ENCODE data around the gene RIN3. TPM values are rescaled to one million over a fixed set of nuclear protein-coding genes. Genes with fewer than 3 reads are reported as not detected.

RIN3 gene
- polyA plus RNA-seq, 4 donors = 5.1 to 8.0 (median 6.8) TPM

DNA sequence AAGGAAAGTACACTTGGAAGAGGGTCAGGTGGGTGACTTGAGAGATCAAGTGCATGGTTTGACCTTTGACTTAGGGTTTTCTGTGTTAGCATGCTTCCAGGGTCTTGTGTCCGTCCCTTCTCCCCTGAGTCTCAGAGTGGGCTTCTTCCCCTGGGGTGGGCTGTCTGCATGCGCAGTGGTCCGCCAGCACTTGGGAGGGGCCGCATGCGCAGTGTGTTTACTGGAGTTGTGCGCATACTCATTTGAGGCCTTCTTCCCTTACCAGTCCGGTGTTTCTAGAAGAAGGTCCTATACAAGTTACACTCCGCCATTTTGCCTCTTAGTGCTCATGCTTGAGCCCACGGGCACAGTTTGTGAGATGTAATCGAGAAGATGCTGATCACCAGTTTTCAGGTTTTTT lies 58.5 kb downstream of the RIN3 start:
- DNase-seq (ENCODE audit: low read depth in 4 of 4, low spot score in 3 of 4) = no peak

GRCh38 chr14:92573761-92574498 lies 60.3 kb downstream of the RIN3 start:
- DNase-seq (ENCODE audit: low read depth in 4 of 4, low spot score in 3 of 4) = no peak

DNA sequence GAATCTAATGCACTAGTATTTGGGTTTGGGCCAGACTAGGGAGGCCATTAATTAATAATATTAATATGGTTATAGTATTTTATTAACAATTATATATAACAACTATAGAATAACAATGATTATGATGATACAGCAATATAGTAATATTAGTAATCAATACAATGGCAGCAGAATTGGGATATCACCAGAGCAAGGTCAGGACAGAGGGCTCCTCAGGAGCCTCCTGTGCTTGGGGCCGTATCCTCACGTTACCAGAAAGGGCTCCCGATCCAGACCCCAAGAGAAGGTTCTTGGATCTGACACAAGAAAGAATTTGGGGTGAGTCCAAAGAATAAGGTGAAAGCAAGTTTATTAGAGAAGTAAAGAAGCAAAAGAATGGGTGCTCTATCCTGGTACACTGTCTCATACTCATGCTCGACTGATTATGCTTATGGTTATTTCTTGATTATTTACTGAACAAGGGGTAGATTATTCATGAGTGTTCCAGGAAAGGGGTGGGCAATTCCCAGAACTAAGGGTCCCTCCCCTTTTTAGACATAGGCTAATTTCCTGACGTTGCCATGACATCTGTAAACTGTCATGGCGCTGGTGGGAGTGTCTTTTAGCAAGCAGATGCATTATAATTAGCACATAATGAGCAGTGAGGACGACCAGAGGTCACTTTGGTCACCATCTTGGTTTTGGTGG lies 61.6 kb downstream of the RIN3 start:
- DNase-seq (ENCODE audit: low read depth in 4 of 4, low spot score in 3 of 4) = no peak

DNA sequence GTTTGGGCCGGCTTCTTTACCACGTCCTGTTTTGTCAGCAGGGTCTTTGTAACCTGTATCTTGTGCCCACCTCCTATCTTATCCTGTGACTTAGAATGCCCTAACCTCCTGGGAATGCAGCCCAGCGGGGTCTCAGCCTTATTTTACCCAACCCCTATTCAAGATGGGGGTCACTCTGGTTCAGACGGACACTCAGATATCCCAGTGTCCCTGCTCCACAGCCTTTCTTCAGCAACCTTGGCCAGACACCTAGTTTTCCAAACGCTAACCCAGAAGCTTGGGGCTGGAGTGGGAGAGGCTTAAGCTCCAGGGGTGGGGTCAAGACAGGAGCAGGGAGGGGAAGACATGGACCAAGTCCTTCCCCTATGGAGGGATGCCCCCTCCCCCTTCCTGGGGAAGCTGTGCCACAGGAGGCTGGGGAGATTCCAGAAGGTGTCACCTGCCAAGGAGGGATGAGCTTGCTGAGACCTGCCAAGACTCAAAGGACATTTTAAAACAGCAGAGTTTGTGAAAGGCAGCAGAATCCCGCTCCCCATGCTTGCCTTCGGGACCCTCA lies 62.2 kb downstream of the RIN3 start:
- no peak for DNase-seq (ENCODE audit: low read depth in 4 of 4, low spot score in 3 of 4)

- DNase-seq (ENCODE audit: low read depth in 4 of 4, low spot score in 3 of 4) = no peak
Observed at GRCh38 chr14:92577321-92577742, 63.8 kb downstream of the RIN3 start.

DNA sequence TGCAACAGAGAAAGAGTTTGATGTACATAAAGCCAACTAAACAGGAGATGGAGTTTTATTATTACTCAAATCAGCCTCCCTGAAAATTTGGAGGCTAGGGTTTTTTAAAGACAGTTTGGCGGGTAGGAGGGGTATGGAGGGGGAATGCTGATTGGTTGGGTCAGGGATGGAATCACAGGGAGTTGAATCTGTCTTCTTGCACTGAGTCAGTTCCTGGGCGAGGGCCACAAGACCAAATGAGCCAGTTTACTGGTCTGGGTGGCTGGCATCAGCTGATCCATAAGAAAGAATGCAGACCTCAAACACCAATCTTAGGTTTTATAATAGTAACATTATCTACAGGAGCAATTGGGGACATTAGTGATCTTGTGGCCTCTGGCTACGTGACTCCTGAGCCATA lies 64.9 kb downstream of the RIN3 start:
- DNase-seq (ENCODE audit: low read depth in 4 of 4, low spot score in 3 of 4) = no peak

DNA sequence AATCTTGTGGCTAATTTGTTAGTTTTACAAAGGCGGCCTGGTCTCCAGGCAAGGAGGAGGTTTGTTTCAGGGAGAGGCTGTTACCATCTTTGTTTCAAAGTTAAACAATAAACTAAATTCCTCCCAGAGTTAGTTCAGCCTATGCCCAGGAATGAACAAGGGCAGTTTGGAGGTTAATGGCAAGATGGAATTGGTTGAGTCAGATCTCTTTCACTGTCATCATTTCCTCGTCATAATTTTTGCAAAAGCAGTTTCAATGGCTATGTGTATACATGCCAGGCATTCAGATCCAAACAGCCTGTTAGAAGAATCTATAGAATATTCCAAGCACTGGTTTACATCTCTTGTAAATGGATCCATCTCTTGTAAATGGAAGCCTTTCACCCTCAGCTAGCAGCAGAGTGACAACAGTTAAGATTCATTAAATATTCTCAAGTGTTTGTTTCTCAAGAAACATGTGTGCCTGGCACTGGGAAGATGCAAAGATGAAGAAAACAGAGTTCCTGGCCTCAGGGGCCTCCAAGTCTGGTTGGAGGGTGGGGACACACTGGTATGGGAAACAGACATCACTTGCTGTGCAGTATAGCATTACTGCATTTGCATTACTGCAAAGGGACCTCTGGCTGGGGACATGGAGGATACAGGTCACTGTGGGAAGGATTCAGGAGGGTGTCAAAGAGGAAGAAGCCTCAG lies 65.8 kb downstream of the RIN3 start:
- no peak for DNase-seq (ENCODE audit: low read depth in 4 of 4, low spot score in 3 of 4)

DNA sequence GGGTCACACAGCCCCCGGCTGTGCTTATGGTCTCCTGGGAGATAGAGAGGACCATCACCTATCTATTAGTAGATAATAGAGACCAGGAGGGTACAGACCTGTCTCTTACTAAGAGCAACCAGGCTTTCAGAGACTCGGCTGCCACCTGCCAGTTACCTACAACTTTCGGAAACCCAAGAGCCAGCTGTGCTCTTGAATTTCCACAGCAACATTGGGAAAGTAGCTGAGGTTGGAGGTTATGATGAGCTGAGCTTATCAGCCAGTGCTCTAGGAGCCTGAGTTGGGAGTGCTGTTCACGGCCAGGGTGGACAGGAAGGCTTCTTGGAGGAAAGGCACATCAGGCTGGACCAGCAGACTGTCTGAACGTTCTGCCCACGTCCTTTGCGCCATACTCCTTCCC lies 67.6 kb downstream of the RIN3 start:
- no peak for DNase-seq (ENCODE audit: low read depth in 4 of 4, low spot score in 3 of 4)

DNA sequence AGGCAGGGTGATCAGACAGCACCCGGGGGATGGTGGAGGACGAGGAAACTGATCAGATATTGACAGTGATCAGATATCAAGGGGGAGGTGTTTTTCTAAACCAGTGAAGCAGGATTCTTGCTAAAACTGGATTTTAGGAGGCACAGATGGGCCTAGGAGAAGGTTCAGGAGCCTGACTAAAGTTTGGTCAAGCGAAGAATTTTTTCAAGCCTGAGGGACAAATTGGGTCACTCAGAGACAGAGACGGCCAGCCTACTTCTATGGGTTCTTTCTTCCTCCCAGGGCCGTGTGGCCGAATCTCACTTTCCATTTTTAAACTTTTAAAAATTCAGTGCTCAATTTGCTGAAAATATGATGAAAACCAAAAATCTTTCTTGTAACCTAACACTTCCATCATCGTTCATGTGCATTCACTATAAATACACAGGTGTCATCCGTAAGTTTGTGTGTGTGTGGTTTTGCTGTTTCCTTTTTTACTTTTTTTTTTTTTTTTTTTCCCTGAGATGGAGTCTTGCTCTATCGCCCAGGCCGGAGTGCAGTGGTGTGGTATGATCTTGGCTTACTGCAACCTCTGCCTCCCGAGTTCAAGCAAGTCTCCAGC lies 68.5 kb downstream of the RIN3 start:
- DNase-seq (ENCODE audit: low read depth in 4 of 4, low spot score in 3 of 4) = no peak

- no peak for DNase-seq (ENCODE audit: low read depth in 4 of 4, low spot score in 3 of 4)
Observed at GRCh38 chr14:92582706-92583452, 69.3 kb downstream of the RIN3 start.

DNA sequence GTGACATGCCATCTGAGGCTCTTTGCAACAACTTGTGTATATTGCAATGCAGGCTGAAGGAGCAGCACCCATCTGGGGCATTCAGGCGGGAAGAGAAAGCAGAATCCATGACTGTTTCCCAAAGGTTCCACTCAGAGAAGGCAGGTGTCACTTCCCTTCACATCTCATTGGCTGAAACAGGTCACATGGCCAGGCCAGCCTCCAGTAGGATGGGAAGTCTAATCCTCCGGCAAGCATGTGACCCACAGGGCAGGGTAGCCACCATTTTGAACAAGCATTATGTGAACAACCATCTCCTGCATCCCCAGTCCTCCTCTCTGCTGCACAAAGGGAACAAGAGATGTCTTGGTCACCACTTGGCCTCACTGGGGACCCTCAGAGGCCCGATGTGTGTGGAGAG lies 70.6 kb downstream of the RIN3 start:
- DNase-seq (ENCODE audit: low read depth in 4 of 4, low spot score in 3 of 4) = no peak

GRCh38 chr14:92584816-92585215 lies 71.2 kb downstream of the RIN3 start:
- no peak for DNase-seq (ENCODE audit: low read depth in 4 of 4, low spot score in 3 of 4)

DNA sequence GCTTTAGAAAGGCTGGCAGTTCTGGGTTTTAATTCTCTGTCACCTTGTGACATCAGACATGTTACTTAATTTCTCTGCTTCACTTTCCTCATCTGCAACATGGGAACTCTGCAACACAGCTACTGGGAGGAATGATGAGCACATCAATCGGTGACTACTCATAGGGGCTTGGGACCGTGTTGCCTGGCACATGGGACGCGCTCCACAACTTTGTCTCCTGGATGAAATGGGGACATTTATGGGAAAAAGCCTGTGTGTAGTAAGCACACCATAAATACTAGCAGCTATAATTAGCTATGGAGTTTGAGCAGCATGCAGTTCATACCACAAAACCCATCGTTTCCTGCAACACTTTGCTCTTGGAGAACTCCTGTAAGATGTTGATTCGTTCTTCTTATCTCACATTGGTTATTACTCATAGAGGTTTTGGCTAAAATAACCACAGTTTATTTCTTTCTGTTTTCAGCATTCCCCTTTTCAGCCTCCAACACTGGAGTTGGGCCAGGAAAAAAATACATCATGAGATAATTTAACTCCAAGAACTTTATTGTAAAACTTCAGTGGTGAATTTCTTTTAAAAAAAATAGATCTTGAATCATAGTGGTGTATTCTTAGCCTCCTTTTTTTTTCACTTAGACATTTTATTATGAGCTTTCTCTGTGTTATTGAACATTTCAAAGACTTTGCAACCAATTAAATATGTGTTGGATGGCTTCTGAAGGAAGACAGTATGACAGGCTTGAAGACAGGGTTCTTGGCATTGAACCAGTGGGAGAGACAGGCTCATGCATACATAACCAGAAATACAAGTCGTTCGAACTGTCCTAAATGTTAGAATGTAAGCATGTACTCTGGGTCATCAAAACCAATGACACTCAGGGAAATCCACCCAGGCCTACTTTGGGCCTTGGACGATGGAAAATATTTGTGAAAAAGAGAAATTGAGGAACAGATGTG lies 72.7 kb downstream of the RIN3 start:
- no peak for DNase-seq (ENCODE audit: low read depth in 4 of 4, low spot score in 3 of 4)

DNA sequence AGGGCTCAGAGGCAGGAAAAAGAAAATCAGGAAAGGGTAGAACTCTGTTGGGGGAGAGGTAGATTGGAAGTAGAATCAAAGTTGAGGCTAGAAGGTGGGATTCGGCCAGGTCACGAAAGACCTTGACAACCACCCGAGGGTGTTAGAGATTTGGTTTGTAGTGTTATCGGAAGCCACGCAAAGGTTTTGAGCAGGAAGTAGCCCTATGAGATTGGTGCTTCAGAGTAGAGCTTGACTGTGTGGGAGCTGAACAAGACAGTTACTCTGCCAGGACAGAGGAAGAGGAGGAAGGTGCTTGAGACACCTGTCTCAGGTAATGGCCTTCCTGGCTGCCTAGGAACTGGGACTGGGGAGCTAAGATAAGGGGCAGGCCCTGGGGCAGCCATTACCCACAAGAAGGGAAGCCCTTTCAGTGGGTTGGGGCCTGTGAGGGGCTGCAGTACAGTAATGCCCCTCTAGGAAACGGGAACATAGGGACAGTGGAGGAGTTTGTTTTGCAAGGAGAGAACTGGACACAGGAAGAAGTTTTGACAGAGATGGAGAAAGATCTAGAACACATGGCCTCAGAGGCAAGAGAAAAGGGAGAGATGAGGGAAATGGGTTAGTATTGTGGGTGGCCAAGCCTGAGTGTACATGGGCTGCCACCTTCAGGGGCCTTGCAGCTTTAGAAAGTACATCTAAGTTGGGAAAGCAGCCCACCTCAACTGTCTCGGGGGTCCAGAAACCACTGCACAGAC lies 73.5 kb downstream of the RIN3 start:
- no peak for DNase-seq (ENCODE audit: low read depth in 4 of 4, low spot score in 3 of 4)

DNA sequence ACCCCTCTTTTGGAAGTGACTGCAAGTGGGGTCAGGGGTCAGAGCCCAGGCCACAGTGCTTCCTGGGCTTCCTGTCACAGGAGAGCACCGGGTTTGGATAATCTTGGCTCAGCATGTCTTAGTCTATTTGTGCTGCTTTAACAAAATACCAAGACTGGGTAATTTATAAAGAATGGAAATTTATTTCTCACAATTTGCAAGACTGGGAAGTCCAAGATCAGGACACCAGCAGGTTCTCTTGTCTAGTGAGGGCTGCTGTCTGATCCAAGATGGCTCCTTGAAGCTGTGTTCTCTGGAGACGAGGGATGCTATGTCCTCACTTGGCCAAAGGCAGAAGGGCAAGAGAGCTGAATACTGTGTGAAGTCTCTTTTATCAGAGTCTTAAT lies 74.1 kb downstream of the RIN3 start:
- no peak for DNase-seq (ENCODE audit: low read depth in 4 of 4, low spot score in 3 of 4)

DNA sequence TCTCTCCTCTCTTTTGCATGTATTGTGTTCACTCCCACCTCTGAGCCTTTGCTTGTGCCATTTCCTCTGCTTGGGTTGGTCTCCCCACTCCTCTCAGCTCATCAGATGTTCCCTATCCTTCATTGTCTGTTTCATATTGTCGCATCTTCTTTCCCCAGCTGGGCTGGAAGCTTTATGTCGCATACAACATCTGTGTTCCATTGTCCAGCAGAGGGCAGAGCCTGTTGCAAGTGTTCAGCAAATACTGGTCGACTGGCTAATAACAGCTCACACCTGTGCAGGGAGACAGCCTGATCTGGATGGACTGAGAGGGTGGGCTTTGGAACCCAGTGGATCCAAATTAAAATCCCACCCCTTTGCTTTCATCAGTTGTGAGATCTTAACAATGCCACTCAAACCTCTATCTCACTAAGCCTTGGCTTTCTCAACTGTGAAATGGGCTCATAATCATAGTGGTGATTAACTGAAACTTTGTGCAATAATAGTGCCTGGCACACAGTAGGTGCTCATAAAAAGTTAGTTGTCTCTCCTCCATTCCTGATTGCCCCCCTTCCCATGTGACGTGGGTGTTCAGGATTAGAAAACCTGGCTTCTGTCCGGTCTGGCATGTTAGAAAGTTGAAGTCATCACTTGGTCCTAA lies 75.8 kb downstream of the RIN3 start:
- DNase-seq (ENCODE audit: low read depth in 4 of 4, low spot score in 3 of 4) = no peak

DNA sequence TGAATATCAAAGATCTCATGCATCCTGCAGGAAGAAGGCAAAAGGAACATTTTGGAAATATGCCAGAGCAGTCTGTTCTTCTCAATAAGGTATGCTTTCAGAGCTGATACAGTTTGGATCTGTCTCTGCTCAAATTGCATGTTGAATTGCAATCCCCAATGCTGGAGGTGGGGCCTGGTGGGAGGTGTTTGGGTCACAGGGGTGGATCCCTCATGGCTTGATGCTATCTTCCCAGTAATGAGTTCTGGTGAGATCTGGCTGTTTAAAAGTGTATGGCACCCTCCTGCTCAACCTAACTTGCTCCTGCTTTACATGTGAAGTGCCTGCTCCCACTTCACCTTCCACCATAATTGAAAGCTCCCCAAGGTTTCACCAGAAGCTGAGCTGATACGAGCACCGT lies 76.6 kb downstream of the RIN3 start:
- no peak for DNase-seq (ENCODE audit: low read depth in 4 of 4, low spot score in 3 of 4)

DNA sequence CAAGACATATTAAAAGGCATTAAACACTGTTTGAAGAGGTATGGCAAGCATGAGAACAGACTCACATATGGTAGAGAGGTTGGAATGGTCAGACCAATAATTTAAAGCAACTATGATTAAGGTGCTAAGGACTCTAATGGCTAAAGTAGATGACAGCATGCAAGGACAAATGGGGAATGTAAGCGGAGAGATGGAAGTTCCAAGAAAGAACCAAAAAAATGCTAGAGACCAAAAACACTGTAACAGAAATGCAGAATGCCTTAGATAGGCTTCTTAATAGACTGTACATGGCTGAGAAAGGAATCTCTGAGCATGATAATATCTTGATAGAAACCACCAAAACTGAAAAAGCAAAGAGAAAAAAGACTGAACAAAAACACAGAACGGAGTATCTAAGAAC lies 77.4 kb downstream of the RIN3 start:
- no peak for DNase-seq (ENCODE audit: low read depth in 4 of 4, low spot score in 3 of 4)

Data from left renal pelvis (tissue), 4 donors.